GM12872 (cell line): ENCODE results near the gene CYB561.

Experiments
- TF ChIP-seq, protein P1 (sequence below): IDR thresholded peaks from 3 replicates; pipeline ENCODE4 v1.5.1; 2011; ENCODE audit warnings: low read depth, mild to moderate bottlenecking, low read length, moderate library complexity; ENCODE audit not compliant: insufficient read depth

CYB561 gene

DNA sequence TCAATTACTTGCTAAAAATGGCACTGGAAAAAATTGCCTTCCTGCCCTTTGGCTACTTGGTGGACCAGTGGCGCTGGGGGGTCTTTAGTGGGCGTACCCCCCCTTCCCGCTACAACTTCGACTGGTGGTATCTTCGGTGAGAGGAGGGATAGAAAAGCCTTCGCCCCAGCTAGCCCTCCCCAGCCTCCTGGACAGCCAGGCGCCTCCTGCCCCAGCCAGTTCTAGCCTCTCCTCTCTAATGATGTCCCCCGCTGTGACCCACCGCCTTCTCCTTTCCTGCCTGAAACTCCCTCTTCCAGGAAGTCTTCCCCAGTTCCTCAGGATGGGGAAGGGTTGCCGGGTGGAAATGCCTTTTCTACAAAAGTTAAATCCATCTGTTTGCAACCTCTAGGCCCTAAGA lies 36.9 kb upstream of the CYB561 start:
- TF ChIP-seq, protein P1, sequence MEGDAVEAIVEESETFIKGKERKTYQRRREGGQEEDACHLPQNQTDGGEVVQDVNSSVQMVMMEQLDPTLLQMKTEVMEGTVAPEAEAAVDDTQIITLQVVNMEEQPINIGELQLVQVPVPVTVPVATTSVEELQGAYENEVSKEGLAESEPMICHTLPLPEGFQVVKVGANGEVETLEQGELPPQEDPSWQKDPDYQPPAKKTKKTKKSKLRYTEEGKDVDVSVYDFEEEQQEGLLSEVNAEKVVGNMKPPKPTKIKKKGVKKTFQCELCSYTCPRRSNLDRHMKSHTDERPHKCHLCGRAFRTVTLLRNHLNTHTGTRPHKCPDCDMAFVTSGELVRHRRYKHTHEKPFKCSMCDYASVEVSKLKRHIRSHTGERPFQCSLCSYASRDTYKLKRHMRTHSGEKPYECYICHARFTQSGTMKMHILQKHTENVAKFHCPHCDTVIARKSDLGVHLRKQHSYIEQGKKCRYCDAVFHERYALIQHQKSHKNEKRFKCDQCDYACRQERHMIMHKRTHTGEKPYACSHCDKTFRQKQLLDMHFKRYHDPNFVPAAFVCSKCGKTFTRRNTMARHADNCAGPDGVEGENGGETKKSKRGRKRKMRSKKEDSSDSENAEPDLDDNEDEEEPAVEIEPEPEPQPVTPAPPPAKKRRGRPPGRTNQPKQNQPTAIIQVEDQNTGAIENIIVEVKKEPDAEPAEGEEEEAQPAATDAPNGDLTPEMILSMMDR, result no peak

DNA sequence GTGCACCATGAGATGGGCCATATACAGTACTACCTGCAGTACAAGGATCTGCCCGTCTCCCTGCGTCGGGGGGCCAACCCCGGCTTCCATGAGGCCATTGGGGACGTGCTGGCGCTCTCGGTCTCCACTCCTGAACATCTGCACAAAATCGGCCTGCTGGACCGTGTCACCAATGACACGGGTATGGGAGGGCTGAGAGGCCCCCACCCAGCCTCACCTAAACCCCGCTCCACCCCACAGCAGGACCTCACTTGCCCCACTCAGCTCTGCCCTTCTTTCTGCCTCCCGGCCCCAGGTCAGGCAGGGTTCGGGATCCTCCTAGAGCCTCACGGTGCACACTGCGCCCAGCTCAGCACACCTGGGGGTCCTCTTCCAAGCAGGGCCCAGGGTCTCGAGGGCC lies 36.4 kb upstream of the CYB561 start:
- TF ChIP-seq, protein P1, result no peak

DNA sequence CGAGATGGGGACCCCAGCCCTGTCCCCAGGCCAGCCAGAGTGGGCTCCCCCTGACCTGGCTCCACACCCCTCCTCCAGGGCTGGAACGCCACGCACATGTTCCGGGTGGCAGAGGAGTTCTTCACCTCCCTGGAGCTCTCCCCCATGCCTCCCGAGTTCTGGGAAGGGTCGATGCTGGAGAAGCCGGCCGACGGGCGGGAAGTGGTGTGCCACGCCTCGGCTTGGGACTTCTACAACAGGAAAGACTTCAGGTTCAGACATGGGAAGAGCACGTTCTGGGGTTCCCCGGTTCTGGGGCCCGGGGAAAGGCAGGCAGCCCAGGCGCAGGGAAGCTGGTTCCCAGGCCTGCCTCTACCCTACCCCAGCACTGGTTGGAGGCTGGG lies 35.4 kb upstream of the CYB561 start:
- TF ChIP-seq, protein P1, result no peak

DNA sequence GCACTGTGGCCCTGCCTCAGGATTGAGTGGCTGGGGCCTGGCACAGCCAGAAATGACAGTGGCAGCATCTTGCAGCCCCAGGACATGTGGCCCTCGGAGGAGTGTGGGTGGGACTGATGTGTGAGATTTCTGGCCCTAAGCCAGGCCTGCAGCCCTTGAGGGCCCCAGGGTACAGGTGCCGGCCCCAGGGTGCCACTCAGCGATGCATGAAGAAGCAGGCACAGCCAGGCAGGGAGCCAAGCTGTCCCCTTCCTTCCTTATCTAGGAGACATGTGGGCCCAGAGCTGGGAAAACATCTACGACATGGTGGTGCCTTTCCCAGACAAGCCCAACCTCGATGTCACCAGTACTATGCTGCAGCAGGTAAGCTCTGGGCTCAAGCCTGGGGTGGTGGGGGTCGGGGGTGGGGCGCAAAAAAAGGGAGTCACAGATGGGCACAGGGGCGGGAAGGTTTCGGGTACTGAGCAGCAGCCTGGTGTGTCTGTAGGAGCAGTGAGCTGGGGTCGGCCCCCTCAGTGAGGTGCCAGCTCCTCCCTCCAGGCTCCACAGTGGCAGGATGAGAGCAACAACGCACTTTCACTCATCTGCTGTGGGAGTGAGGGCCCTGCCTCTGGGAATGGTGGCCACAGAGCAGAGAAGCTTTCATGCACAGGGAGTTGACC lies 34.9 kb upstream of the CYB561 start:
- TF ChIP-seq, protein P1, result no peak

DNA sequence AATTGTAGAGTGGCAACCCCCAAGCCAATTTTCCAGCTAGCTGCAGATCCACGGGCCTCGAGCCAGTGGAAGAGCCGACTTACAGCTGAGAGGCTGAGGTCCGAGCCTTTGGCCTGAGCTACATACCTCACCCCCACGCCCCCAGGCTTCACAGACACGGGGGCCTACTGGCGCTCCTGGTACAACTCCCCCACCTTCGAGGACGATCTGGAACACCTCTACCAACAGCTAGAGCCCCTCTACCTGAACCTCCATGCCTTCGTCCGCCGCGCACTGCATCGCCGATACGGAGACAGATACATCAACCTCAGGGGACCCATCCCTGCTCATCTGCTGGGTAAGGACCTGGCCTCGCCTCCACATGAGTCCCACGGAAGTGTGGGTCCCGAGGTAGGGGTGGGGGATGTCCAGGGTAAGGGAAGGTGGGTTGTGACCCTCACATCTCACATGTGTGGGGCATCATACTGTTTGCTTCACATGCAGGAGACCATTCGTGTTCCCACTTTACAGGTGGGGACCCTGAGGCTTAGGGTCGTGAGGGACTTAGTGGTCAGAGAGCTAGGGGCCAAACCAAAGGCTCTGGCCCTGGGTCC lies 34.2 kb upstream of the CYB561 start:
- TF ChIP-seq, protein P1, result no peak

- TF ChIP-seq, protein P1, result no peak
Observed at GRCh38 chr17:63479495-63480184, 33.5 kb upstream of the CYB561 start.

DNA sequence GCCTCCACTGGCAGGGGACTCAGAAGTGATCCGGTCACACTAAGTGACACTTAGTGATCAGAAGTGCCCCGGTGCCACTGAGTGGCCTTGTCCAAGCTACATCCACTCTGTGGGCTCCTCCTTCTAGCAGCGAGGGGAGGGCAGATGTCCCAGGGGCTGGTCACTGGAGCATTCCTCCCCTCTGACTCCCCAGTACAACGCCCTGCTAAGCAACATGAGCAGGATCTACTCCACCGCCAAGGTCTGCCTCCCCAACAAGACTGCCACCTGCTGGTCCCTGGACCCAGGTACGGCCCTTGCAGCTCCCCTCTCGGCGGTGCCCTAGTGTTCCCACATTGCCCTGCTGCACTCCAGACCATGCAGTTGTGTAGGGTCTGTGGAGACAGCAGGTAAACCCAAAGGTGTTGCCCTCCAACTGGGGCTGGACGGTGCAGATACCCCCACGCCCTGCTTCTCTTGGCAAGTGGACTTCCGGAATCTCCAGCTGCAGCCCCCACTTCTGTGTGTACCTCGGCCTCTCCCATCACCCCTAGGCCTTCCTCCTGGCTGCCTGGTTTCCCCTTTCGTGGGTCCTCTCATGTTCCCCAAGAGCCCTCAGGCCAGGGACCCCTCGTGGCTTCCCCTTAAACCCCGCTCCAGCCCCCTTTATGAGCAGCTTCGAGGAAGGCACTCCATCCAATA lies 32.8 kb upstream of the CYB561 start:
- TF ChIP-seq, protein P1, result peak; percentile 91
